ENCODE measurements around the gene CARMIL1.
"Not testable (repeated sequence)": the region's sequence is repeated elsewhere in the genome, so short reads cannot be mapped to it uniquely, and the experiment has no call there.

CARMIL1 gene

GRCh38 chr6:25585225-25585624, 306.1 kb downstream of the CARMIL1 start:
- no peak for TF ChIP-seq CTCF (IDR thresholded peaks at IDR 0.05; ENCODE audit: insufficient read depth, low read length, missing control alignments)
- no peak overlapping the region for H3K4me3 ChIP-seq (ENCODE audit: low read depth, low read length)
- POLR2A ChIA-PET = no interaction called here
- CTCF ChIA-PET = no interaction called here
- no peak for DNase-seq (ENCODE audit: low read depth, low spot score)

GRCh38 chr6:25586119-25586518, 306.9 kb downstream of the CARMIL1 start:
- POLR2A ChIA-PET, CTCF ChIA-PET: not testable (repeated sequence)

DNA sequence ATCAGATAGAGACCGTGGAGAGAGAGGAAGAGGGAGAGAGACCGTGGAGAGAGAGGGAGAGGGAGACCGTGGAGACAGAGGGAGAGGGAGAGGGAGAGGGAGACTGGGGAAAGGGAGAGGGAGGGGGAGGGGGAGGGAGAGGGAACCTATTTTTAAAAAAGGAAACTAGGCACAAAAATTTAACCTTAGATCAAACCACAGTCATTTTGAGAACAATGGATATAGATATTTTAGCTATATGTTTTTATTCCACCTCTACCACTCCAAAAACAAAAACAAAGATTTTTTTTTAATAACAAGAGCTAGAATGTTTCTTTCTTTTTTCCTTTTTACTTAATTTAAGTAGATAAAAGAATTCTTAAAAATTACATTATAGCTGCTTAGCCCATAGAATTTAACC, 307.8 kb downstream of the CARMIL1 start:
- no peak for TF ChIP-seq CTCF (IDR thresholded peaks at IDR 0.05; ENCODE audit: insufficient read depth, low read length, missing control alignments)
- CTCF ChIA-PET = interaction anchor here (0.7 to 0.8 kb wide), 2 partner anchors 10 to 15 kb away, joined by 3 to 4 read pairs; no protein-coding TSS in a partner anchor
- DNase-seq (ENCODE audit: low read depth, low spot score) = no peak
- H3K4me3 ChIP-seq (ENCODE audit: low read depth, low read length) = no peak overlapping the region
- POLR2A ChIA-PET = no interaction called here

More at GRCh38 chr6:25586119-25586518, 306.9 kb downstream of the CARMIL1 start:
- DNase-seq (ENCODE audit: low read depth, low spot score); H3K4me3 ChIP-seq (ENCODE audit: low read depth, low read length): not testable (repeated sequence)

GRCh38 chr6:25590986-25591385, 311.8 kb downstream of the CARMIL1 start:
- no peak for TF ChIP-seq CTCF (IDR thresholded peaks at IDR 0.05; ENCODE audit: insufficient read depth, low read length, missing control alignments)
- POLR2A ChIA-PET = no interaction called here
- H3K4me3 ChIP-seq (ENCODE audit: low read depth, low read length) = no peak overlapping the region
- DNase-seq (ENCODE audit: low read depth, low spot score) = no peak
- CTCF ChIA-PET = interaction anchor here (0.6 to 1.0 kb wide), 3 partner anchors 10 to 67 kb away, joined by 3 to 6 read pairs (median 3); no protein-coding TSS in a partner anchor

DNA sequence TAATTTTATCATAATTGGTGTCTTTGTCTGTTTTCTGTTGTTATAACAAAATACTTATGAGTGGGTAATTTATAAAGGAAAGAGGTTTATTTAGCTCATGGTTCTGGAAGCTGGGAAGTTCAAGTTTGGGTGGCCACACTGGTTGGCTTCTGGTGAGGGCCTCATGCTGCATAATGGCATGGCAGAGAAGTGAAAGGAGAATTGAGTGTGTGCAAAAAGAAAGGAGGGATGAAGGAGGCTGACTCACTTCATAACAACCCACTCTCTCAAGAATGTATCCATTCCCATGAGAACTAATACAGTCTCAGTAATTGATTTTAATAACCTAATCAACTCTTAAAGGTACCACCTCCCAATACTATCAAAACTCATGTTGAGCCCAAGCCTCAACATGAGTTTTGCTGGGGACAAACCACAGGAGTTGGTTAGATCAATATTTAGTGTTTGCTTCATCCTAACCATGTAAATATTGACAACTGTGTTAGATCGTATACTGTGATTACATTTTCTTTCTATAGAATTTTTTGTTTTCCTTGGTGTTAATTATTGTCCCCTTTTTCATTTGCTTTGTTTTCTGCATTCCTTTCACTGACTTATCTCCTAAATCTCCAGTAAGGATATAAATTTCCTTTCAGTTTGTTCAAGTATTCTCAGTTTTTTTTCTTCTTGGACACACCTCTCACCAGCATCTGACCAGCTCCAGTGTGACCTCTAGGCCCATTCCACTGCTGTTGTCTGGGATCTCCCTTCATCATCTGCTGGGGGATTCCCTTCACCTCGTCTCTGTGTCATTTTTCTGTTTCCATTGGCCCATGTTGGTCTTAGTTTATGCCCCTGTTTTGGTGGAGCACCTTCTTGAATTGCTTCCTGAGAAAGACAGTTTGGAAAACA, 318.0 kb downstream of the CARMIL1 start:
- DNase-seq (ENCODE audit: low read depth, low spot score) = no peak
- ChIA-PET POLR2A (no interaction called here), CTCF (interaction anchor here (1.2 kb wide), 1 partner anchor 41 kb away, joined by 4 read pairs; no protein-coding TSS in a partner anchor)
- TF ChIP-seq CTCF (IDR thresholded peaks at IDR 0.05; ENCODE audit: insufficient read depth, low read length, missing control alignments) = no peak
- no peak overlapping the region for H3K4me3 ChIP-seq (ENCODE audit: low read depth, low read length)

DNA sequence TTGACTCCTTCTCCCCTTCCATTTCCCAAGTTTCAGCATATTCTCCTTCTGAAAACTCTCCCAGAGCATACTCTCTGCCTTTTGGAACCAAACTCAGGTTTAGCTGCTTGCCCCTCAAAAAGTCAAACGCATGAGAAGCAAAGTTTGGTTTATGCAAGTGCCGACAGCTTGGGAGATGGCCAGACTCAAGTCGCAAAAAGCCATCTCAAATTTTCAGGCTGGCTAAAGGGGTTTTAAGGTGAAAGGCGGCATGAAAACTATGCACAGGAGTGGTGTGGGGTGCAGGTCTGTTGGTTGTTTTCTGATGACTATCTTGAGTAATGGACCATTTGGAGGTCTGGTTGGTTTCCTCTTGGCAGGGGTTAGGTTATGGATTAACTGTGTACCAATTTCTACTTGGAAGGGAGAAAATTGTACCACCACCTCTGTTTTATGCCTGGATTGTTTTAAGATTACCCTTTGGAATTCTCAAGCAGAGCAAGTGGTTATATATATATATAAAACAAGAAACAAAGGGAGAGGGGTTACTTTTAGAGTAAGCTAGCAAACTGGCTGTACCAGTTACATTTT, 320.4 kb downstream of the CARMIL1 start:
- POLR2A ChIA-PET = no interaction called here
- DNase-seq (ENCODE audit: low read depth, low spot score) = no peak
- no peak overlapping the region for H3K4me3 ChIP-seq (ENCODE audit: low read depth, low read length)
- no peak for TF ChIP-seq CTCF (IDR thresholded peaks at IDR 0.05; ENCODE audit: insufficient read depth, low read length, missing control alignments)
- CTCF ChIA-PET = interaction anchor here (0.5 to 3.0 kb wide), 6 partner anchors 8 to 1016 kb away, joined by 3 to 23 read pairs (median 6); no protein-coding TSS in a partner anchor

Measured in AG04449 (cell line).